ENCODE data around the gene PRR5L.

DNA sequence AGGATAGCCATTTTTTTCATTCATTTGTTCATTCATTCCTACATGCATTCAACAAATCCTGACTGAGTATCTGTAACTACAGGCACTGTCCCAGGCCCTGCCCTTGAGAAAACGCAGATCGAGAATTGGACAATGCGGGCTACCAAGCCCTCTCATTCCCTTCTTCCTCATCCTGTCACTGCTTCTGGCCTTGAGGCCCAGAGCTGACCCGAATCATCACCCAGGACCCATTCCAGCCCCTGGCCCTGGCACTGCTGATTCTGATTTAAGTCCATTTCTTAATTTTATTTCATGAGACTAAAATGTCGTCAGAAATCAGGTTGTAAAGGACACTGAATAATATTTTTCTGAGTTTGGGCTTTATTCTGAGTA is 31.1 kb upstream of the PRR5L start:
- TF ChIP-seq, protein P1, sequence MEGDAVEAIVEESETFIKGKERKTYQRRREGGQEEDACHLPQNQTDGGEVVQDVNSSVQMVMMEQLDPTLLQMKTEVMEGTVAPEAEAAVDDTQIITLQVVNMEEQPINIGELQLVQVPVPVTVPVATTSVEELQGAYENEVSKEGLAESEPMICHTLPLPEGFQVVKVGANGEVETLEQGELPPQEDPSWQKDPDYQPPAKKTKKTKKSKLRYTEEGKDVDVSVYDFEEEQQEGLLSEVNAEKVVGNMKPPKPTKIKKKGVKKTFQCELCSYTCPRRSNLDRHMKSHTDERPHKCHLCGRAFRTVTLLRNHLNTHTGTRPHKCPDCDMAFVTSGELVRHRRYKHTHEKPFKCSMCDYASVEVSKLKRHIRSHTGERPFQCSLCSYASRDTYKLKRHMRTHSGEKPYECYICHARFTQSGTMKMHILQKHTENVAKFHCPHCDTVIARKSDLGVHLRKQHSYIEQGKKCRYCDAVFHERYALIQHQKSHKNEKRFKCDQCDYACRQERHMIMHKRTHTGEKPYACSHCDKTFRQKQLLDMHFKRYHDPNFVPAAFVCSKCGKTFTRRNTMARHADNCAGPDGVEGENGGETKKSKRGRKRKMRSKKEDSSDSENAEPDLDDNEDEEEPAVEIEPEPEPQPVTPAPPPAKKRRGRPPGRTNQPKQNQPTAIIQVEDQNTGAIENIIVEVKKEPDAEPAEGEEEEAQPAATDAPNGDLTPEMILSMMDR (IDR thresholded peaks at IDR 0.05), result no peak
- TF ChIP-seq EP300 (IDR thresholded peaks at IDR 0.05) (no peak), POLR2A (IDR thresholded peaks at IDR 0.05) (no peak)

Data from ovary (tissue), 3 donors.